ENCODE results near the gene ANGPTL8.

The ANGPTL8 gene

GRCh38 chr19:11269408-11269807 is 30.0 kb downstream of the ANGPTL8 start:
- TF ChIP-seq CTCF (IDR thresholded peaks at IDR 0.05; ENCODE audit: low read depth, low read length) = no peak
- no peak for DNase-seq (ENCODE audit: extremely low read depth, low read depth)

- no peak for DNase-seq (ENCODE audit: extremely low read depth, low read depth)
- no peak for TF ChIP-seq CTCF (IDR thresholded peaks at IDR 0.05; ENCODE audit: low read depth, low read length)
These were observed 33.9 kb downstream of the ANGPTL8 start for GRCh38 chr19:11273296-11273695.

- DNase-seq (ENCODE audit: extremely low read depth, low read depth) = no peak
- TF ChIP-seq CTCF (IDR thresholded peaks at IDR 0.05; ENCODE audit: low read depth, low read length) = no peak
These were observed 34.6 kb downstream of the ANGPTL8 start for GRCh38 chr19:11273989-11274388.

- TF ChIP-seq CTCF (IDR thresholded peaks at IDR 0.05; ENCODE audit: low read depth, low read length) = no peak
- no peak for DNase-seq (ENCODE audit: extremely low read depth, low read depth)
These were observed 35.2 kb downstream of the ANGPTL8 start for GRCh38 chr19:11274533-11275086.

DNA sequence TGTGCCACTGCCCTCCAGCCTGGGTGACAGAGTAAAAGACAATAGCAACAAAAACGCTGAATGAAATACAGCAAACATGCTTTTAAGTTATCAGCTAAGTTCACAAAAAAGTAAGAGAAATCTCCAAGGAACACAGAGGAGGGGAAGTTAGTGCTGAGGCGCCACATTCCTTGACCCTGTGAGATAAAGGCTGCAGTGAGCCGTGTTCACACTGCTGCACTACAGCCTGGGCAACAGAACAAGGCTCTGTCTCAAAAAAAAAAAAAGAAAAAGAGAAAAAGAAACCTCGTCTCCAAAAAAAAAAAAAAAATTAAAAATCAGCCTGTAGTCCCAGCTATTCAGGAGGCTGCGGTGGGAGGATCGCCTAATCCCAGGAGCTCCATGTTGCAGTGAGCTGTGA is 39.3 kb downstream of the ANGPTL8 start:
- no peak for DNase-seq (ENCODE audit: extremely low read depth, low read depth)
- TF ChIP-seq CTCF (IDR thresholded peaks at IDR 0.05; ENCODE audit: low read depth, low read length) = no peak

- no peak for TF ChIP-seq CTCF (IDR thresholded peaks at IDR 0.05; ENCODE audit: low read depth, low read length)
- no peak for DNase-seq (ENCODE audit: extremely low read depth, low read depth)
These were observed 40.3 kb downstream of the ANGPTL8 start for GRCh38 chr19:11279505-11280236.

DNA sequence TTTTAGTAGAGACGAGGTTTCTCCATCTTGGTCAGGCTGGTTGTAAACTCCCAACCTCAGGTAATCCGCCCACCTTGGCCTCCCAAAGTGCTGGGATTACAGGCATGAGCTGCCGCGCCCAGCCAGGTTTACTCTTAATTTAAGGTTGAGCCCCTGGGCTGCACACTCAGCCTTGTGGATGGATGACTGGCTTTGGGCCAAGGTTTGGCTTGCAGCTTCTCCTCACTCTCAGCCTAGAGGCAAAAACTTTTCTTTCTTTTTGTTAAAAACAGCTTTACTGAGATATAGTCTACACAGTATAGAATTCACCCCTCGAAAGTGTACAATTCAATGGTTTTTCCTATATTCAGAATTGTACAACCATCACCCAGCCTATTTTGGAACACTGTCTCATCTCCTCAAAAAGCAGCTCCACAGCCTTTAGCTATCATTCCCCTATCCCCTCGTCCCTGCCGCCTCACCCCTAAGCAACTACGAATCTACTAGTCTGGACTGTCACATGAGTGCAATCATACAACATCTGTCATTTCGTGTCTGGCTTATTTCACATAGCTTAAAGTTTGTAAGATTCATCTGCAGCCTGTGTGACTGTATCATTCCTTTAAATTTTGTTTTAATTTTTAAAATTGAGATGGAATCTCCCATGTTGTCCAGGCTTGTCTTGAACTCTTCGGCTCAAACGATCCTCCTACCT is 42.1 kb downstream of the ANGPTL8 start:
- TF ChIP-seq CTCF (IDR thresholded peaks at IDR 0.05; ENCODE audit: low read depth, low read length) = no peak
- no peak for DNase-seq (ENCODE audit: extremely low read depth, low read depth)

All from AG09319 (cell line).